ENCODE data around the gene CNPY1. TPM values are rescaled to one million over a fixed set of nuclear protein-coding genes. Genes with fewer than 3 reads are reported as not detected.

CNPY1 gene
- total RNA-seq, 1 donor from 2014 or later = not detected

GRCh38 chr7:155544485-155544884, 1.9 kb downstream of the CNPY1 start:
- Mint-ChIP-seq H3K27ac (ENCODE audit: unreplicated experiment) (no peak overlapping the region), H3K4me1 (ENCODE audit: unreplicated experiment) (no peaks in the 10 kb centered on the region), H3K4me3 (ENCODE audit: unreplicated experiment) (no peak overlapping the region), H3K27me3 (ENCODE audit: unreplicated experiment) (peaks cover 13% of the 10 kb centered on the region), H3K9me3 (ENCODE audit: unreplicated experiment) (no peaks in the 10 kb centered on the region), H3K36me3 (ENCODE audit: unreplicated experiment) (no peaks in the 10 kb centered on the region)
- TF ChIP-seq, protein P1, sequence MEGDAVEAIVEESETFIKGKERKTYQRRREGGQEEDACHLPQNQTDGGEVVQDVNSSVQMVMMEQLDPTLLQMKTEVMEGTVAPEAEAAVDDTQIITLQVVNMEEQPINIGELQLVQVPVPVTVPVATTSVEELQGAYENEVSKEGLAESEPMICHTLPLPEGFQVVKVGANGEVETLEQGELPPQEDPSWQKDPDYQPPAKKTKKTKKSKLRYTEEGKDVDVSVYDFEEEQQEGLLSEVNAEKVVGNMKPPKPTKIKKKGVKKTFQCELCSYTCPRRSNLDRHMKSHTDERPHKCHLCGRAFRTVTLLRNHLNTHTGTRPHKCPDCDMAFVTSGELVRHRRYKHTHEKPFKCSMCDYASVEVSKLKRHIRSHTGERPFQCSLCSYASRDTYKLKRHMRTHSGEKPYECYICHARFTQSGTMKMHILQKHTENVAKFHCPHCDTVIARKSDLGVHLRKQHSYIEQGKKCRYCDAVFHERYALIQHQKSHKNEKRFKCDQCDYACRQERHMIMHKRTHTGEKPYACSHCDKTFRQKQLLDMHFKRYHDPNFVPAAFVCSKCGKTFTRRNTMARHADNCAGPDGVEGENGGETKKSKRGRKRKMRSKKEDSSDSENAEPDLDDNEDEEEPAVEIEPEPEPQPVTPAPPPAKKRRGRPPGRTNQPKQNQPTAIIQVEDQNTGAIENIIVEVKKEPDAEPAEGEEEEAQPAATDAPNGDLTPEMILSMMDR (IDR thresholded peaks at IDR 0.05) = no peak
- no peak for DNase-seq (ENCODE audit: extremely low spot score, unreplicated experiment)

GRCh38 chr7:155543926-155544325, 2.4 kb downstream of the CNPY1 start:
- H3K36me3 Mint-ChIP-seq (ENCODE audit: unreplicated experiment) = no peaks in the 10 kb centered on the region
- H3K4me1 Mint-ChIP-seq (ENCODE audit: unreplicated experiment) = no peaks in the 10 kb centered on the region
- H3K27ac Mint-ChIP-seq (ENCODE audit: unreplicated experiment) = no peak overlapping the region
- no peak for DNase-seq (ENCODE audit: extremely low spot score, unreplicated experiment)
- peaks cover 16% of the 10 kb centered on the region for H3K27me3 Mint-ChIP-seq (ENCODE audit: unreplicated experiment)
- H3K4me3 Mint-ChIP-seq (ENCODE audit: unreplicated experiment) = no peak overlapping the region
- TF ChIP-seq, protein P1 (IDR thresholded peaks at IDR 0.05) = no peak
- H3K9me3 Mint-ChIP-seq (ENCODE audit: unreplicated experiment) = no peaks in the 10 kb centered on the region

GRCh38 chr7:155543011-155543876, 3.1 kb downstream of the CNPY1 start:
- Mint-ChIP-seq H3K9me3 (ENCODE audit: unreplicated experiment) (no peaks in the 10 kb centered on the region), H3K27ac (ENCODE audit: unreplicated experiment) (no peak overlapping the region), H3K4me1 (ENCODE audit: unreplicated experiment) (no peaks in the 10 kb centered on the region), H3K36me3 (ENCODE audit: unreplicated experiment) (no peaks in the 10 kb centered on the region), H3K4me3 (ENCODE audit: unreplicated experiment) (no peak overlapping the region), H3K27me3 (ENCODE audit: unreplicated experiment) (peaks cover 18% of the 10 kb centered on the region)
- no peak for DNase-seq (ENCODE audit: extremely low spot score, unreplicated experiment)
- TF ChIP-seq, protein P1 (IDR thresholded peaks at IDR 0.05) = no peak

- no peak for DNase-seq (ENCODE audit: extremely low spot score, unreplicated experiment)
- no peak overlapping the region for H3K27ac Mint-ChIP-seq (ENCODE audit: unreplicated experiment)
- H3K27me3 Mint-ChIP-seq (ENCODE audit: unreplicated experiment) = peaks cover 21% of the 10 kb centered on the region
- H3K36me3 Mint-ChIP-seq (ENCODE audit: unreplicated experiment) = no peaks in the 10 kb centered on the region
- H3K9me3 Mint-ChIP-seq (ENCODE audit: unreplicated experiment) = no peaks in the 10 kb centered on the region
- TF ChIP-seq, protein P1 (IDR thresholded peaks at IDR 0.05) = no peak
- no peaks in the 10 kb centered on the region for H3K4me1 Mint-ChIP-seq (ENCODE audit: unreplicated experiment)
- H3K4me3 Mint-ChIP-seq (ENCODE audit: unreplicated experiment) = no peak overlapping the region
Observed at GRCh38 chr7:155541986-155542675, 4.2 kb downstream of the CNPY1 start.

- TF ChIP-seq, protein P1 (IDR thresholded peaks at IDR 0.05) = no peak
- DNase-seq (ENCODE audit: extremely low spot score, unreplicated experiment) = no peak
Observed at GRCh38 chr7:155540553-155540952, 5.8 kb downstream of the CNPY1 start.

More at GRCh38 chr7:155540553-155540952, 5.8 kb downstream of the CNPY1 start:
- Mint-ChIP-seq H3K9me3 (ENCODE audit: unreplicated experiment) (no peaks in the 10 kb centered on the region), H3K36me3 (ENCODE audit: unreplicated experiment) (no peaks in the 10 kb centered on the region), H3K4me1 (ENCODE audit: unreplicated experiment) (no peaks in the 10 kb centered on the region), H3K27me3 (ENCODE audit: unreplicated experiment) (peaks cover 35% of the 10 kb centered on the region), H3K27ac (ENCODE audit: unreplicated experiment) (no peak overlapping the region), H3K4me3 (ENCODE audit: unreplicated experiment) (no peak overlapping the region)

Data from osteocyte (in vitro differentiated cells).